Cortex of kidney (tissue), 1 donor: ENCODE data around the gene CHAT.
"Not testable (repeated sequence)": the region's sequence is repeated elsewhere in the genome, so short reads cannot be mapped to it uniquely, and the experiment has no call there.

Source experiments
- DNase-seq: peaks from one replicate; lab custom pipeline; 2025; lab: John Stamatoyannopoulos, UW

CHAT gene

DNA sequence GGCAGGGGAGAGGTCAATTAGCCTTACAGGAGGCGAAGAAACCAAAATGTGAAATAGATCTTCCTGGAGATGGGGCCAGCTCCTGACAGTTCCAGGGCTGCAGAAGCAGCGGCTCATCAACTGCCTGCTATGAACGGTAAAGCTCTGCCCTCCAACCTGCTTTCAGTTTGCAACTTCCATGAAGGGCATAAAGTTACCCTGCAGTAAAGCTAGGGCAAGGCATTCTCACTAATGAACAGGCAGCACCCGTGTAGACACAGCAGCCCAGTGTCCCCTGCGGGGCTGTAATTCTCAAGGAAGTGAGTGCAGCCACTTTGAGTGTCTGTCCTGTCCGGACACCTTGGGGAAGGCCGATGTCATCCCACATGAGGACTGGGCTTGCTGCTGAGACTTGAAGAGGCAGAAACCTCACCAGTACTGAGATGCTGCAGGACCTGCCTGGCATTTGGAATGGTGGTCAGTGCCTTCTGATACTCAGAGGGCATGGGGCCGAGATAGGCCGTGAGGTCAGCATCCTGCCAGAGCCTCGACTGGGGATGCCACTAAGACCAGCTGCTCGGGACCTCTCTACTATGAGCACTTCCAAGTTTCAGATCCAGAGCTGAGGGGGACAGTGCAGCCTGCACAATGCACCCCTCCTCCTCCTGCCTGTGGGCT, 39.6 kb downstream of the CHAT start:
- DNase-seq = no peak

DNA sequence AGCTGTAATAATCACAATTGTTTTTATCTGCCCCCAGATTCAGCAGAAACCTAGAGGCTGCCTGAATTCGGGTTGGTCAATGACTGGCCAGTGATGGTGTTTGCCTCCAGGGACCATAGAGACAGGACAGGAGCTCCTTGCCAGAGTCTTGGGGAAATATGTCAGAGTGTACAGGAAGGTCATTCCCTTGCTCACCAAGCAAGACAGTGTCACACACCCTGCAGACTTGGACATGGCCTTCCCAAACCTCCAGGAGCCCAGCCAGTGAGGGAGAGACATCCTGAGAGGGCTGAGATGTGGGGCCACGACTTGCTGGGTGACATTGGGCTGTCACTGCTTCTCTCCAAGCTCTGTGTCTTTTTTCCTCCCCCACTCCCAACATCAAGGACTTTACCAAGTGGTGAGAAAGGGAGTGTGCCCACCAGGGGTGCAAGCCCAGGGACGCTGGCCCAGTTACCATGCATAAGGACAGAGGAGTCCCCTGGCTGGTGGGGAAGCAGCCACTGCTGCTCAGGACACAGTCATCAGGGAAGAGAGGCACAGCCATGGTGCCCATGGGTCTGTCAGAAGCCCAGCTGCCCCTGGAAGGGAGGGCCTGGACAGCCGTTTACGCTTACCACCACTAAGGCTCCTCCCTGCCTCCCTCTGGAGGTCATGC, 40.3 kb downstream of the CHAT start:
- no peak for DNase-seq

DNA sequence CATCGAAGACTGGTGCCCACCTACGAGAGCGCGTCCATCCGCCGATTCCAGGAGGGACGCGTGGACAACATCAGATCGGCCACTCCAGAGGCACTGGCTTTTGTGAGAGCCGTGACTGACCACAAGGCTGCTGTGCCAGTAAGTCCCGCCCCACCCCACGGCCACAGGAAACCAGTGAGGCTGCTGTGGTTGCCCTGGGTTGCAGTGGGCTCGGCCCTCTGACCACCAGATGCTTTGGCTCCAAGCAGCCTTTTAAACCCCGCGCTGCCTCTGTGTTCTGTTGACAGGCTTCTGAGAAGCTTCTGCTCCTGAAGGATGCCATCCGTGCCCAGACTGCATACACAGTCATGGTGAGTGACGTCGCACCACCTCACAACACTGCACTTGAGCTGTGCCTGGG, 41.3 kb downstream of the CHAT start:
- DNase-seq = no peak

DNA sequence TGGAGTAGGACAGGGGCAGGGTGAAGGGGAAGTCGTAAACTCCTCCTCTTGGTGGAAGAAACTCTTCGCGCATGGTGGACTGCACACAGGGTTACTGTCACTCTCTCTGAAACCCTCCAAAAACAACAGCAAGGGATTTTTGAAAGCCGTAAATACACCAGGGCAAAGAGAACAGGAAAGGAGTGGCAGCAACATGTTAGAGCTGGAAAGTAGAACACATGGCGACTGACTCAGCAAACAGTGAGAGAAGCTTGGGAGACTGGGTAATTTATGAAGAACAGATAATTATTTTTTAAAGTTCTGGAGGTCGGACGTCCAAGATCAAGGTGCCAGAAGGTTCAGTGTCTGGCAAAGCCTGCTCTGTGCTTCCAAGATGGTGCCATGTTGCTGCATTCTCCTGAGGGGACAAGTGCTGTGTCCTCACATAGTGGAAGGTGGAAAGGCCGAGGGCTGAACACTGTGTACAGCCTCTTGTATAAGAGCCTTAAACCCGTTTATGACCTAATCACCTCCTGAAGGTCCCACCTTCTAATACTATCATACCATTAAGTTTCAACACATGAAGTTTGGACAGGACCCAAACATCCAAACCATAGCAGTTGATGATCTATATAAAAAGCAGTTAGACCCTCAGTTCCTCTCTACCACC, 43.1 kb downstream of the CHAT start:
- no peak for DNase-seq

DNA sequence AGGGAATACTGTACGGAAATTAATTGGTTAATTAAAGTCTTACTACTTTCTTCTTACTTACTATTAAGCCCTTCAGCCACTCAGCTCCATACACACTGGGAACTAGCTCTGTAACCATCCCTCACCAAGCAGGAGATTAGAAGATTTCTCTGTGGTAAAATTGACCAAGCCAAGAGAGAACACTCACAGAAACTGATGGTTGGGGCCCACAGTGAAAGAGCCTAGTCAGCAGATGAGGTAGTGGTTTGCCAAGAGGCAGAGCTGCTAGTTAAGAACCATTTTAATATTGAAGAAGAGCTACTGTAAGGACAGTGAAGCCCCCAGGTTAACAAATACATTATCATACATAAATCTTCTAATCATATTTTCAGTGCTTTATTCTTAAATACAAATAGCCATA, 43.8 kb downstream of the CHAT start:
- no peak for DNase-seq

DNA sequence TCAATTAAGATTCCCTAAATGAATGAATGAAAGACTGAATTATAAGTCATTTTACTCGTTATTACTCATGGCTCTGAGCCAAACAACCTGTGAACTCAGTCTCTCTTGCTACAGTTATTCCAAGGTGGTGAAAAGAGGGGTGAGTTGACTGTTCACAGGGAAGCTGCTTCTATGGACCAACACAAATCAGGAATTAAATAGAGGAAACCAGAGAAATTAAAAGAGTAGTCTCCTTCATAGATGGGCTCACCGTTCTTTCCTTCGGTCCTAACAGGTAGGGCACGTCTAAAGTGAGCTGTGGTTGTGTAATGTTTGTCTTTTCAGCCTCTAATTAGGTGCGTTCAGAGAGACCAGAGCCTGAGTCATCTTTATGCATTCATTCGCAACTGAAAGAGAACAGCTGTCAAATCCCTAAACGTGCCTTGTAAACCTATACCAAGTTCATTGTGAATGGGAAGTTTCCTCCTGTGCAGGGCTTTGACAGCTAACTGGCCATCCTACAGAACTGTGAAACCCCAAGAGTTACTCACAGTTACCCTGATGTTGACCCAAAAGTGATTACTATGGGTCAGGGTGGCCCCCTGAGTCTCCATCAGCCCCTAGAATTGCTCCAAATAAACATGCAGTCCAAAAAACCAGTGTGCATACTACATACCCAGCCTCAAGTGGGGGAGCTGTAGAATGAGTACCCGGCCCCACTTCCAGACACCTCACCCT, 47.5 kb downstream of the CHAT start:
- no peak for DNase-seq

DNA sequence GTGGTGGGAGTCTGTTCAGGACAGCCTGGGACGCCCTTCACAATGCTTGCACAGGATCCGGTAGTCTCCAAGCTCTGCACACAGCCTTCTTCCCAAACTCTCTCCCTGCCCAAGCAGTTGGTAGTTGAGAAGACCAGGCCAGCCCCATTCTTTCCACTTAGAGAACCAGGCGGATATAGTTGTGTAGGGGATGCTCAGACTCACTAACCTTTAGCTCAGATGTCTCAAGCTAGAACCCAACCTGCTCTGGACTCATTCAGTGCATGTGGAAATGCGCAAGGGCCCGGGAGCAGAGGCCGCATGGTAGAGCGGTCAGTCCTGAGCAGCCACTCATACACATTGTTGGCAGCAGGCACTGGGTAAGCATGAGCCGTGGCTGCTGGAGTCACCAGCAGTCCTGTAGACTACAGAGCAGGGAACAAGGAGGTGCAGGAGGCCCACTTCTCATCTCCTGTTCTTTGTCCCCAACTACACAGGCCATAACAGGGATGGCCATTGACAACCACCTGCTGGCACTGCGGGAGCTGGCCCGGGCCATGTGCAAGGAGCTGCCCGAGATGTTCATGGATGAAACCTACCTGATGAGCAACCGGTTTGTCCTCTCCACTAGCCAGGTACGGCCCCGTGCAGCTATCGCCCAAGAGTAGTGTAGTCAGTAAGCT, 48.5 kb downstream of the CHAT start:
- DNase-seq = no peak

DNA sequence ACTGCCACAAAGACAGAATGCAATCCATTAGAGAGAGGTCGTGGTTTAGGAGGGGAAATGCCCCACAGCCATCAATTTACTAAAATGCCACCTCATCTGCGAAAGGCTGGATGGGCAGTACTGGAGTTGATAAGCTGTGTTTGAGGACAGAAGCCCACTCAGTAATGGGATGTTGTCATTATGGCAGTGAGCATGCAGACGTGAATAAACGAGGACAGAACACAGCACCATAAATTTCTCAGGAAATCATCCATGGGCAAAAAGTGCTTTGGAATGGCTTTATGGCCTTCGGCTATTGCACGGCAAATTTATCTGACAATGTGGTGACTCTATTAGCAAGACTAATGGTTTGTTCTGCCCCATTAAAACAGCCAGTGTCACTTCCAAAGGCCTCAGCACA, 49.8 kb downstream of the CHAT start:
- DNase-seq = no peak

DNA sequence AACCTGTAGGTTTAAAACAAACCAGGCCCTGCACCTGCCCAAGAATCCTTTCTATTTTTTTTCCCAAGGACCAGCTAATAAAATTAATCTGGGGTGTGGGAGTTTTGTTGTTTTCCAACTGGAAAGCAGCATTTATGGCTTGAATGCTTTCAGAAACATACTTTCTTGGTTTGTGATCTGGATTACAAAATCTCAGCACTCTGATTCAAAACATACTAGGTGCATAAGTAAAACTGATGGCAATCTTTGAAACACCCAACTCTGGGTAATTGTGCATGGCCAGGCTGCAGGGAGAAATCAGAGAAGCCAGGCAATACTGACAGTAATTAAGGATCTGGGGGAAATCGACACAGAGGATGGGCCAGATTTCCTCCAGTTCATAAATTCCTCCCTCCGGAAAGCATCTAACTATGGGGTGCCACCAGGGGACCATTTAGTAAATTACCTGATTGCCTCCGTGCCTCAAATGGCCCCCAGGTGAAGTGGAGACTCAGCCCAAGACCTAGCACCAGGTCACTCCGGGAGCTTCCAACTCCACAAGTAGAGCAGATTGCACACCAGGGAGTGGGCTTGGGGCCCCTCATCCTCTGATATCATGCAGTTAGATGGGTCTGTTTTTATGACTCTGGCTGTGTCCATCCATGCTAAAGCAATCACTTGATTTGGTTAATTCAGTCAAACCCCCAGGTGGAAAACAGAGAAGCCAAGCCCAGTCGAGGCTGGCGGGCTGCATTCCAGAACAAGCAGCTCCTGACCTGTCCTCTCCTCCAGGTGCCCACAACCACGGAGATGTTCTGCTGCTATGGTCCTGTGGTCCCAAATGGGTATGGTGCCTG, 50.4 kb downstream of the CHAT start:
- no peak for DNase-seq

DNA sequence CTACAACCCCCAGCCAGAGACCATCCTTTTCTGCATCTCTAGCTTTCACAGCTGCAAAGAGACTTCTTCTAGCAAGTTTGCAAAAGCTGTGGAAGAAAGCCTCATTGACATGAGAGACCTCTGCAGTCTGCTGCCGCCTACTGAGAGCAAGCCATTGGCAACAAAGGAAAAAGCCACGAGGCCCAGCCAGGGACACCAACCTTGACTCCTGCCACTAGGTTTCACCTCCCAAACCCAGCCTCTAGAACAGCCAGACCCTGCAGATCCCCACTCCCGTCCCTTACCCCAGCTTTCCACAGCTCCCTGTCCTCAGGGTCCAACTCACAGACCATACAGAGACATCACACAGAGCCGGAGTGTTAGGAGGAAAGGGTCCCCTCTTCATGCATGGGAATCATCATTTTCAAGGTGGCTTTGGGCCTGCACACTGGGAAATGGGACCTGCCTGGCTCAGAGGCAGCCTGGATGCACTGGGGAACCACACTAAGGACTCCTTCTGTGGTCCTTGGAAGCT, 51.1 kb downstream of the CHAT start:
- no peak for DNase-seq

DNA sequence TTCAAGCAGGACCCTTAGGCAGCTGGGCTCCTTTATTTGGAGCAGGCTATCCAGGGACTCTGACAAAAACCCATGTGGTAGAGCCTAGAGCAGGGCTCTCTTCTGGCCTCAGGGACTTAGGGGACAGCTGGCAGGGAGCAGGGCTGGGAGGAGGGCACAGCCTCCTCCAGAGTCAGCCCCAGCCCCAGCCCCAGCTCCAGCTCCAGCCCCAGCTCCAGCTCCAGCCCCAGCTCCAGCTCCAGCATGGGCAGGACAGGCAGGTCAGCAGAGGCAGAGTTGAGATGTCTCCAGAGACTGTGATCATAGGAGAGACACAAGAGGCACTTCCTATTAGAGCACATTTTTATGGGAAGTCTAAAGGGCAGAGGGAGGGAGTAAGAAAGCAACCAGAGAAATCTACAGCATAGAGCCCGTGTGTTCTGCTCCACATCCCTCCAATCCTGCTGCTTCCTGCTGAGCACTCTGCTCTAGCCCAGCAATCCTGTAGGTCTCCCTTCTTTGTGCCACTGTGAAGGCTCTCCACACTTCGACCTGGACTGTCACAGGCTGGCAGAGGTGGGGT, 52.3 kb downstream of the CHAT start:
- no peak for DNase-seq

DNA sequence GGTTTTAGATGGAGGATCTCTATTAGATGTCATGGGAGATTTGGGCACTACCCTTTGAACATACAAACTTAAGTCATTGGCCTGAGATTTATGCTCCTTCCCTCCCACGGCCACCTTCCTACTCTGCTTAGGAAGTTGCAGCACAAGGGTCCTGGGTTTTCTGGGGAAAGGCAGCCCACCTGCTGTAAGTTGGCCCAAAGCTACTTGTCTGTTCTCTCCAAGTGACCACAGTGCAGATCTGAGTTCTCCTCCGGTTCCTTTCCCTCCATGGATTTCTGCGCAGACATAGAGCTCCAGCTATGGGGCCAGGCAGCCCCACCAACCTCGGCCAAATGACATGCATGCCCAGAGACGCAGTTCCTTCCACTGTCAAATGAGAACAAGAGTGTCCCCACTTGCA, 52.8 kb downstream of the CHAT start:
- no peak for DNase-seq

DNA sequence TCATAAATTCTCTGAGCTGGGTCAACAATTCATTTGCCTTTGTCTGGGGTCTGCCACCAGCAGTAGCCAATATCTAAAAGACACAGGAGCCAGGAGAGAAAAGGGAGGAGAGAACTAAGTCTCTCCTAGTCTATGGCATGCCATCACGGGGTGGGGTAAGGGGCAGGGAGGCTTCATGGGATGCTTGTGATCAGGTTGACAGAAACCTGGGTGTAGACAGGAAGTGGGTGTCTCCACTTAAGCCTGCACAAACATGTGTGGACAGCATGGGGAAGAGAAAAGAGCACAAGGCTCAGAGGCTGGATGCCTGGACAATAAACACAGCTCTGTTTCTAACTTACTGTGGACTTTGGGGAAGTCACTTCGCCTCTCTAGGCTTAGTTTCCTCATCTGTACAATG, 54.2 kb downstream of the CHAT start:
- DNase-seq = no peak

DNA sequence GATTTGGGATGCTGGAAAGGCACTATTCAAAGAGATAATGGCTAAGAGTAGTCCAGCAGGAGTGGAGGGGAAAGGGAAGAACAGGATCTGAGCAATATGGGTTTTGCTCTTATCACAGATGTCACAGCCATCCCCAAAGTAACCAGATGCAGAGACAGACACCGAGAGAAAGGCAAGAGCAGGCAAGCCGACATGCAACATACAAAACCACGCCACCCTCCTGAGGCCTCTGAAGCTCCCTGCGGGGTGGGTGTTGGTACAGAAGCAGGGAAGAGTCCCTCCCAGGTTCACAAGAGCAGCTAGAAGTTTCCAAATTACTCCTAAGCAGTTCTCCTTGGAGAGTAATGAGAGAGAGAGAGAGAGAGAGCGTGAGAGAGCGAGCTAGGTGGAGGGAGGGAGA, 54.8 kb downstream of the CHAT start:
- DNase-seq = no peak

DNA sequence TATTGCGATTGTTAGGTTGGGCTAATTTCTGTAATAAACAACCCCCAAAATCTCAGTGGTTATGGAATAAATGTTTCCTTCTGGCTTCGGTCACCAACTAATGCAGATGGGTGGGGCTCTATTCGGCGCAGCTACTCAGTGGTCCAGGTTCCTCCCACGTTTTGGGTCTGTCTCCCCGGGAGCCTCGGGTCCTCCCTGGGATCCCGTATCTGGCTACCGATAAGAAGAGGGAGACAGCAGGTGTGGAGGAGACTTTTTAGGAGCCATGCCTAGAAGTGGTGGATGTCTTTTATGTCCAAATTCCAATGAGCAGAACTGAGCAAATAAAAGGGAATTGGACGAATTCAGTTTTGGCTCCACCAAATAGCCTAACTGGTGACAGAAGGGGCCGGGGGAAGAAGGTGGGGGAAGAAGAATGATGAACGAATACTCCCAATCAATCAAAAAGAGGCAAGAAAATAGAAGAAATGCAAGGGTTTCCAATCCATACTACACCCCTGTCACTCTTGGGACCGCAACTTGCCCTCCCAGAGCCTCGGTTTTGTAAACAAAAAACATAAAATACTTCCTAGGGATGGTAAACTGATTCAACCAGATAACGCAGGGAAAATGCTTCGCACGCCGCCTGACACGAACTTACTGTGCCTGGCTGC, 65.1 kb downstream of the CHAT start:
- no peak for DNase-seq

DNA sequence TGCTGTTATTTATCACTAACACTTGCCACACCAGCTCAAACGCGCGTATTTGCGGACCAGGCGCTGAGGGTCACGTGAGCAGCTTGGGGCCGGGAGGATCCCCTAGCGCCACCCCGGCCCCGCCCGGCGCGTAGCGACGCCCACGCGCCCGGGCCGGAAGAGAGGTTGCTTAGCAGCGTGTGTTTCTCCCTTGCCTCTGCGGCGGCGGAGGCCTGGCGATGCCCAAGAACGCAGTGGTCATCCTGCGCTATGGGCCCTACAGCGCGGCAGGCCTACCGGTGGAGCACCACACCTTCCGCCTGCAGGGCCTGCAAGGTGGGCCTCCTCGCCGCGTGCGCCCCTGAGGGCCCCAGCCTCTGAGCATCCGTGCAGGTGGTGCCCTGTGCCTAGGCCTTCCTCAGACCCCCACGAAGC, 65.7 kb downstream of the CHAT start, which contains the start of gene C10orf53:
Gene C10orf53, plus strand, starts transcription at position 172 of the 414 bp plus-strand sequence. Its CDS starts 47 bp downstream, at position 219.
- no peak for DNase-seq

DNA sequence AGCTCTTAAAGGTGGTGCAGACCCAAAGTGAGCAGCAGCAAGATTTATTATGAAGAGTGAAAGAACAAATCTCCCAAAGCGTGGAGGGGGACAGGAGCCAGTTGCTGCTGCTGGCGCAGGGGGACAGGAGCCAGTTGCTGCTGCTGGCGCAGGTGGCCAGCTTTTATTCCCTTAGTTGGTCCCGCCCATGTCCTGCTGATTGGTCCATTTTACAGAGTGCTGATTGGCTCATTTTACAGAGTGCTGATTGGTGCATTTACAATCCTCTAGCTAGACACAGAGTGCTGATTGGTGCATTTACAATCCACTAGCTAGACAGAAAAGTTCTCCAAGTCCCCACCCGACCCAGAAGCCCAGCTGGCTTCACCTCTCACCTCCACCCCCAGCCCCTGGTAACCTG, 68.6 kb downstream of the CHAT start:
- not testable (repeated sequence) for DNase-seq

DNA sequence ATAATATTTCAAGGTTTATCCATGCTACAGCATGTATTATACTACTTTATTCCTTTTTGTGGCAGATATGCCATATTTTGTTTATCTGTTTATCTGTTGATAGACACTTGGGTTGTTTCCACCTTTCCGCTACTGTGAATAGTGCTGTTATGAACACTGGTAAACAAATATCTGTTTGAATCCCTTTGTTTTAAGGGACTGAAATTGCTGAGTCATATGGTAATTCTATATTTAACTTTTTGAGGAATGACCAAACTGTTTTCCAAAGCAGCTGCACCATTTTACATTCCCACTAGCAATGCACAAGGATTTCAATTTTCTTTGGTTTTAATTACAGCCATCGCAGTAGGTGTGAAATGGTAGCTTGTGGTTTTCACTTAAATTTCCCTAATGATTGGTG, 69.0 kb downstream of the CHAT start:
- no peak for DNase-seq

DNA sequence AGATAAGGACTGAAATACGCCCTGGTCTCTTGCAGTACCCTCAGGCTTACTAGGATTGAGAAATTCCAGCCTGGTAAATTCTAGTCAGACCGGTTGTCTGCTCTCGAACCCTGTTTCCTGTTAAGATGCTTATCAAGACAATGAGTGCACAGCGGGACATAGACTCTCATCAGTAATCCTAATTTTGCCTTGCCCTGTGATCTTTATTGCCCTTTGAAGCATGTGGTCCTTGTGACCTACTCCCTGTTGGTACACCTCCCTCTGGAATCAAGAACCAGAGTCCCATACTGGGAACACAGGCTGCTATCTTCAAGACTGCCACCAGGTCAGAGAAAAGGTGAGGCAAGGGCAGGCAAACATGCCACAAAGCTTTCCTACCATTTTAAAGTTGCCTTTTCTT, 72.8 kb downstream of the CHAT start:
- DNase-seq = no peak

DNA sequence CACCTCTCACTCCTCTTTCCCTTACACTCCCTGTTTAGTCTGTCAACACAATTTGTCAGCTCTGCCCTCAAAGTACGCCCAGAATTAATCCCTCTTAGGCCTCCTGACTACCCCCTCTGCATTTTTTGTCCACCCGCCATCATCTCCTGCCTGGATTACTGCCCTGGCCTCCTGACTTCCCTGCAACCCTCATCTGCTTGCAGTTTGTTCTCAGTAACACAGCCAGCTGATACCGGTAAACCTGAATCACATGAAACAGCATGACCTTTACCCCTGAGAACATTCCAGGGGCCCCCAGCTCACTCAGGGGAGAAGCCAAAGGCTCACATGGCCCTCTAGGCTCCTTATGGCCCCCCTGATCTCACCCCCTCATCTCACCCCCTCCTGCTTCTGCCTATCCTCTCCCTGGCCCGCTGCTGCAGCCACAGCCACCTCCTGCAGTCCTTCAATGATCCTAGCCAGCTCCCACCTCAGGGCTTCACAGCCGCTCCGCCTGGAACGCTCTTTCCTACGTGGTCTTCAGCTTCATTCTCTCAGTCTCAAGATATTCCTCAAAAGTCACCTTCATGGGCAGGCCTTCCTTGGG, 74.5 kb downstream of the CHAT start:
- no peak for DNase-seq
